ENCODE data around the gene SLC15A5.

The SLC15A5 gene

DNA sequence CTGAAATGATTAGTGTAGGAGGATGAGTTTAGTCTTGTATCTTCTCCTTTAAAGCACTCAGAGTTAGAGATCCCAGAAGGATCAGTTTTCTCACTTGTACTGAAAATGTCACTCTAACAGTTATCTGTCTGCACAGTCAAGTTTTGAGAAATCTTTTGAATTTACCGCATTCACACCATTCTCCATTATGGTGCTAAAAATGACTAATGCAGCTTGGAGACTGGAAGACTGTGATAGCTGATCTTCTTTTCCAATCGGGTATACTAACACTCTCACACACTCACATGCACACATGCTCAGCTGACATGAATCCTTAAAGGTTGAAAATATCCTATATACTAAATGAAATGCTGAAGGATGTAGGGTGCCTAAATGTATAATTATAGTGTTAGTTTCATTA lies 65.8 kb downstream of the SLC15A5 start:
- POLR2A ChIA-PET, result no interaction called here
- CTCF ChIA-PET, result no interaction called here
- H3K9me3 ChIP-seq (ENCODE audit: control insufficient read depth, insufficient read depth, low read depth, low read length), result no peaks in the 10 kb centered on the region
- H3K27ac ChIP-seq (ENCODE audit: extremely low read depth, low read depth, low read length), result no peak overlapping the region
- no peak overlapping the region for H3K4me3 ChIP-seq (ENCODE audit: low read depth, low read length)
- no peaks in the 10 kb centered on the region for H3K4me1 ChIP-seq (ENCODE audit: control insufficient read depth, insufficient read depth, low read length)
- no peaks in the 10 kb centered on the region for H3K36me3 ChIP-seq (ENCODE audit: control insufficient read depth in 2 of 2, insufficient read depth in 1 of 2, low read length in 2 of 2)
- TF ChIP-seq, protein P1, sequence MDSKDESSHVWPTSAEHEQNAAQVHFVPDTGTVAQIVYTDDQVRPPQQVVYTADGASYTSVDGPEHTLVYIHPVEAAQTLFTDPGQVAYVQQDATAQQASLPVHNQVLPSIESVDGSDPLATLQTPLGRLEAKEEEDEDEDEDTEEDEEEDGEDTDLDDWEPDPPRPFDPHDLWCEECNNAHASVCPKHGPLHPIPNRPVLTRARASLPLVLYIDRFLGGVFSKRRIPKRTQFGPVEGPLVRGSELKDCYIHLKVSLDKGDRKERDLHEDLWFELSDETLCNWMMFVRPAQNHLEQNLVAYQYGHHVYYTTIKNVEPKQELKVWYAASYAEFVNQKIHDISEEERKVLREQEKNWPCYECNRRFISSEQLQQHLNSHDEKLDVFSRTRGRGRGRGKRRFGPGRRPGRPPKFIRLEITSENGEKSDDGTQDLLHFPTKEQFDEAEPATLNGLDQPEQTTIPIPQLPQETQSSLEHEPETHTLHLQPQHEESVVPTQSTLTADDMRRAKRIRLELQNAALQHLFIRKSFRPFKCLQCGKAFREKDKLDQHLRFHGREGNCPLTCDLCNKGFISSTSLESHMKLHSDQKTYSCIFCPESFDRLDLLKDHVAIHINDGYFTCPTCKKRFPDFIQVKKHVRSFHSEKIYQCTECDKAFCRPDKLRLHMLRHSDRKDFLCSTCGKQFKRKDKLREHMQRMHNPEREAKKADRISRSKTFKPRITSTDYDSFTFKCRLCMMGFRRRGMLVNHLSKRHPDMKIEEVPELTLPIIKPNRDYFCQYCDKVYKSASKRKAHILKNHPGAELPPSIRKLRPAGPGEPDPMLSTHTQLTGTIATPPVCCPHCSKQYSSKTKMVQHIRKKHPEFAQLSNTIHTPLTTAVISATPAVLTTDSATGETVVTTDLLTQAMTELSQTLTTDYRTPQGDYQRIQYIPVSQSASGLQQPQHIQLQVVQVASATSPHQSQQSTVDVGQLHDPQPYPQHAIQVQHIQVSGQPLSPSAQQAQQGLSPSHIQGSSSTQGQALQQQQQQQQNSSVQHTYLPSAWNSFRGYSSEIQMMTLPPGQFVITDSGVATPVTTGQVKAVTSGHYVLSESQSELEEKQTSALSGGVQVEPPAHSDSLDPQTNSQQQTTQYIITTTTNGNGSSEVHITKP (tag by site-specific recombination; IDR thresholded peaks at IDR 0.05), result no peak
- TF ChIP-seq ZNF621 (tag by site-specific recombination; IDR thresholded peaks at IDR 0.05), result no peak
- no peak for TF ChIP-seq ZNF292 (tag by site-specific recombination; IDR thresholded peaks at IDR 0.05; ENCODE audit: borderline replicate concordance, low read depth)
- TF ChIP-seq ZNF555 (tag by site-specific recombination; conservative IDR thresholded peaks at IDR 0.05), result no peak
- TF ChIP-seq ZNF175 (tag by site-specific recombination; IDR thresholded peaks at IDR 0.05), result no peak
- TF ChIP-seq, protein P2, sequence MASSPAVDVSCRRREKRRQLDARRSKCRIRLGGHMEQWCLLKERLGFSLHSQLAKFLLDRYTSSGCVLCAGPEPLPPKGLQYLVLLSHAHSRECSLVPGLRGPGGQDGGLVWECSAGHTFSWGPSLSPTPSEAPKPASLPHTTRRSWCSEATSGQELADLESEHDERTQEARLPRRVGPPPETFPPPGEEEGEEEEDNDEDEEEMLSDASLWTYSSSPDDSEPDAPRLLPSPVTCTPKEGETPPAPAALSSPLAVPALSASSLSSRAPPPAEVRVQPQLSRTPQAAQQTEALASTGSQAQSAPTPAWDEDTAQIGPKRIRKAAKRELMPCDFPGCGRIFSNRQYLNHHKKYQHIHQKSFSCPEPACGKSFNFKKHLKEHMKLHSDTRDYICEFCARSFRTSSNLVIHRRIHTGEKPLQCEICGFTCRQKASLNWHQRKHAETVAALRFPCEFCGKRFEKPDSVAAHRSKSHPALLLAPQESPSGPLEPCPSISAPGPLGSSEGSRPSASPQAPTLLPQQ (tag by site-specific recombination; IDR thresholded peaks at IDR 0.05), result no peak
- no peak for TF ChIP-seq ZNF677 (tag by site-specific recombination; IDR thresholded peaks at IDR 0.05)
- TF ChIP-seq ZNF10 (tag by site-specific recombination; IDR thresholded peaks at IDR 0.05), result no peak
- TF ChIP-seq ZNF394 (tag by site-specific recombination; IDR thresholded peaks at IDR 0.05; ENCODE audit: borderline replicate concordance), result no peak
- TF ChIP-seq ZNF169 (tag by site-specific recombination; IDR thresholded peaks at IDR 0.05), result no peak
- no peak for TF ChIP-seq TRIM28 (IDR thresholded peaks at IDR 0.05; ENCODE audit: borderline replicate concordance, low read length)
- TF ChIP-seq ZNF791 (tag by site-specific recombination; IDR thresholded peaks at IDR 0.05), result no peak
- no peak for TF ChIP-seq ZNF558 (tag by site-specific recombination; IDR thresholded peaks at IDR 0.05)
- no peak for TF ChIP-seq ZBTB7A (tag by site-specific recombination; IDR thresholded peaks at IDR 0.05; ENCODE audit: low read depth)

DNA sequence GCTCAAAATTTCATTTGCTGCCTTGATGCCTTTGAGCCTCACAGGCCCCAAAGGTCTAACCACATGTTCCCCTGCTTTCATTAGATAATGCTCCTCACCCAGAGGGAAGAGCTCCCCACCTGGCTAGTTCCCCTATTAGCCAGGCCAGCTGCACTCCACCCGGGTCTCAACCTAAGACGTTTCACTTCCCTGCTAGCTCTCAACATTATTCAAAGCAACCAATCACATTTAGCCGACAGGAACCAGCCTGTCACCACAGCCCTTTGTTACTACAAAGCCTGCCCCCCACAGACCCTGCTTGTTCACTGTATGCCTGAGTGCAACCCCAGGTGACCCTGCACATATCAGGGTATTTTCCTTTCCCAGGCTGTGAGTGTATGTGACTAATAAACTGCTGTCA lies 78.6 kb downstream of the SLC15A5 start:
- Histone ChIP-seq H3K4me3 (ENCODE audit: low read depth, low read length) (no peak overlapping the region), H3K36me3 (ENCODE audit: control insufficient read depth in 2 of 2, insufficient read depth in 1 of 2, low read length in 2 of 2) (no peaks in the 10 kb centered on the region), H3K27ac (ENCODE audit: extremely low read depth, low read depth, low read length) (no peak overlapping the region), H3K9me3 (ENCODE audit: control insufficient read depth, insufficient read depth, low read depth, low read length) (no peaks in the 10 kb centered on the region), H3K4me1 (ENCODE audit: control insufficient read depth, insufficient read depth, low read length) (no peaks in the 10 kb centered on the region)
- CTCF ChIA-PET, result interaction anchor here (0.5 kb wide), 1 partner anchor 20 kb away, joined by 3 read pairs; no protein-coding TSS in a partner anchor
- POLR2A ChIA-PET, result no interaction called here
- TF ChIP-seq, protein P3, sequence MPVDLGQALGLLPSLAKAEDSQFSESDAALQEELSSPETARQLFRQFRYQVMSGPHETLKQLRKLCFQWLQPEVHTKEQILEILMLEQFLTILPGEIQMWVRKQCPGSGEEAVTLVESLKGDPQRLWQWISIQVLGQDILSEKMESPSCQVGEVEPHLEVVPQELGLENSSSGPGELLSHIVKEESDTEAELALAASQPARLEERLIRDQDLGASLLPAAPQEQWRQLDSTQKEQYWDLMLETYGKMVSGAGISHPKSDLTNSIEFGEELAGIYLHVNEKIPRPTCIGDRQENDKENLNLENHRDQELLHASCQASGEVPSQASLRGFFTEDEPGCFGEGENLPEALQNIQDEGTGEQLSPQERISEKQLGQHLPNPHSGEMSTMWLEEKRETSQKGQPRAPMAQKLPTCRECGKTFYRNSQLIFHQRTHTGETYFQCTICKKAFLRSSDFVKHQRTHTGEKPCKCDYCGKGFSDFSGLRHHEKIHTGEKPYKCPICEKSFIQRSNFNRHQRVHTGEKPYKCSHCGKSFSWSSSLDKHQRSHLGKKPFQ (tag by site-specific recombination; IDR thresholded peaks at IDR 0.05), result no peak
- TF ChIP-seq ZNF202 (tag by site-specific recombination; IDR thresholded peaks at IDR 0.05; ENCODE audit: borderline replicate concordance) (no peak), TRIM28 (IDR thresholded peaks at IDR 0.05; ENCODE audit: borderline replicate concordance, low read length) (no peak), WT1 (tag by site-specific recombination; IDR thresholded peaks at IDR 0.05) (no peak), RBAK (tag by site-specific recombination; IDR thresholded peaks at IDR 0.05) (no peak), ZNF341 (tag by site-specific recombination; IDR thresholded peaks at IDR 0.05; ENCODE audit: low read depth) (no peak)
- TF ChIP-seq, protein P1 (tag by site-specific recombination; IDR thresholded peaks at IDR 0.05), result no peak
- TF ChIP-seq, protein P4, sequence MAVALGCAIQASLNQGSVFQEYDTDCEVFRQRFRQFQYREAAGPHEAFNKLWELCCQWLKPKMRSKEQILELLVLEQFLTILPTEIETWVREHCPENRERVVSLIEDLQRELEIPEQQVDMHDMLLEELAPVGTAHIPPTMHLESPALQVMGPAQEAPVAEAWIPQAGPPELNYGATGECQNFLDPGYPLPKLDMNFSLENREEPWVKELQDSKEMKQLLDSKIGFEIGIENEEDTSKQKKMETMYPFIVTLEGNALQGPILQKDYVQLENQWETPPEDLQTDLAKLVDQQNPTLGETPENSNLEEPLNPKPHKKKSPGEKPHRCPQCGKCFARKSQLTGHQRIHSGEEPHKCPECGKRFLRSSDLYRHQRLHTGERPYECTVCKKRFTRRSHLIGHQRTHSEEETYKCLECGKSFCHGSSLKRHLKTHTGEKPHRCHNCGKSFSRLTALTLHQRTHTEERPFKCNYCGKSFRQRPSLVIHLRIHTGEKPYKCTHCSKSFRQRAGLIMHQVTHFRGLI (tag by site-specific recombination; IDR thresholded peaks at IDR 0.05), result no peak
